Karpas-422 (cell line): ENCODE measurements around the gene CDK3. TPM values are rescaled to one million over a fixed set of nuclear protein-coding genes. Genes with fewer than 3 reads are reported as not detected.
"Not testable (repeated sequence)": the region's sequence is repeated elsewhere in the genome, so short reads cannot be mapped to it uniquely, and the experiment has no call there.

Experiments used
- DNase-seq: peaks from one replicate; pipeline ENCODE4 v3.0.0-alpha.2; 2015
- H2AFZ ChIP-seq: fragments of 200-600 bp; sonication (generic); 2 replicates; pipeline ENCODE4 v1.6.1; 2014; ENCODE audit warnings: antibody characterized with exemption, low read length, mixed read lengths
- H3K27ac ChIP-seq: fragments of 200-600 bp; sonication (generic); 2 replicates; pipeline ENCODE4 v1.5.1; 2014; ENCODE audit warnings: mild to moderate bottlenecking, low read length, moderate library complexity
- H3K27me3 ChIP-seq: fragments of 200-600 bp; sonication (generic); 2 replicates; pipeline ENCODE4 v1.6.1; 2014; ENCODE audit warnings: low read length, mixed read lengths
- H3K36me3 ChIP-seq: fragments of 200-600 bp; sonication (generic); 2 replicates; pipeline ENCODE4 v1.6.1; 2014; ENCODE audit warnings: low read length, mixed read lengths; ENCODE audit not compliant: insufficient read depth
- H3K4me1 ChIP-seq: fragments of 200-600 bp; sonication (generic); 2 replicates; pipeline ENCODE4 v1.6.1; 2014; ENCODE audit warnings: mild to moderate bottlenecking, low read length, mixed read lengths
- H3K4me2 ChIP-seq: fragments of 200-600 bp; sonication (generic); 2 replicates; pipeline ENCODE4 v1.6.1; 2014; ENCODE audit warnings: low read length, low read depth, mild to moderate bottlenecking; ENCODE audit not compliant: poor library complexity, severe bottlenecking
- H3K4me3 ChIP-seq: fragments of 200-600 bp; sonication (generic); 2 replicates; pipeline ENCODE4 v1.5.1; 2014; ENCODE audit warnings: mild to moderate bottlenecking, antibody characterized with exemption, low read length, mixed read lengths
- H3K79me2 ChIP-seq: fragments of 200-600 bp; sonication (generic); 2 replicates; pipeline ENCODE4 v1.6.1; 2014; ENCODE audit warnings: mild to moderate bottlenecking, low read length, mixed read lengths
- H3K9ac ChIP-seq: fragments of 200-600 bp; sonication (generic); 2 replicates; pipeline ENCODE4 v1.6.0; 2014; ENCODE audit warnings: low read length
- H3K9me2 ChIP-seq: fragments of 200-600 bp; sonication (generic), shearing (Covaris generic); replicated peaks from 2 replicates; pipeline ENCODE4 v1.6.0; 2014; ENCODE audit warnings: mild to moderate bottlenecking, low read length, moderate library complexity; ENCODE audit not compliant: insufficient read depth
- H3K9me3 ChIP-seq: fragments of 300-700, 200-600 bp; sonication (generic); 2 replicates; pipeline ENCODE4 v1.6.1; 2014; ENCODE audit warnings: low read length, mixed read lengths
- H4K20me1 ChIP-seq: fragments of 200-600 bp; sonication (generic); 2 replicates; pipeline ENCODE4 v1.6.1; 2014; ENCODE audit warnings: mild to moderate bottlenecking, antibody characterized with exemption, low read length, low read depth; ENCODE audit not compliant: insufficient read depth
- total RNA-seq: library from RNA; depleted of rRNA; stranded (reverse); fragments of >200 nt; shearing (Covaris generic); gene quantifications from 2 replicates; pipeline ENCODE4 v1.2.3, GENCODE V29; 2014; ENCODE audit warnings: low replicate concordance; rRNA removed

CDK3 gene
- total RNA-seq, result 4.7 and 5.1 TPM in 2 replicates

DNA sequence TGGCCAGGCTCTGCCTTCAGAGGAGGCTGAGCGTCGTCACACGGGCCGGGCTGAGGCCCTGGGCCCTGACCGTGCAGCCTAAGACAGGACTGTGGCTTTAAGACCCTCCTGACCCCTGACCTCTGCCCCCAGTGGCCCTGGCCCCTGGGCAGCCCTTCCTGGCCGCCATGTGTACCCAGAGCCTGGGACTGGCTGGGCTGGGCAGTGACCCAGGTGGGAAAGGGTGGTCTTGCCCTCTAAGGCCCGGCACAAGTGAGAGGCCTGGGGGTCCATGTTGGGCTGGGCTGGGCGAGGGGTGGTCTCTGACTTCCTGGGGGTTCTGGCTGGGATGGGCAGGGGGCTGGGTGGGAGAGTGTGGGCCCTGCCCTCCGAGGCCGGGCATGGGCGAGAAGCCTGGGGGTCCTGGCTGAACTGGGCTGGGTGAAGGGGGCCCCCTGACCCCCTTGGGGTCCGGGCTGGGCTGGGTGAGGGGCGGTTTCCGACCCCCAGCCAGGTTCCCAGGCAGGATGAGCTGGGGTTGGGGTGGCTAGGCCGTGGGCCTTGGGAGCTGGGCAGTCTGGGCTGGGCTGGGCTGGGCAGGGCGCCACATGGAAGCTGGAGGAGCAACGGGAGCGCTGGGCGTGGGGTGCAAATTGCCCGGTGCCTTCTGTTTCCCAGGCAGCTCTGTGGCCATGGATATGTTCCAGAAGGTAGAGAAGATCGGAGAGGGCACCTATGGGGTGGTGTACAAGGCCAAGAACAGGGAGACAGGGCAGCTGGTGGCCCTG, at the start of gene CDK3:
CDK3 (plus strand) TSS at position 101 of the 767 bp plus-strand sequence; CDS start at position 672, 571 bp downstream.
- Histone ChIP-seq H3K36me3 (no peaks in the 10 kb centered on the region), H4K20me1 (no peaks in the 10 kb centered on the region), H3K27me3 (no peaks in the 10 kb centered on the region), H3K9me3 (no peaks in the 10 kb centered on the region), H3K27ac (no peak within 1 kb of the TSS), H2AFZ (no peak within 1 kb of the TSS), H3K79me2 (no peaks in the 10 kb centered on the region), H3K4me1 (peaks cover 2% of the 10 kb centered on the region; the same call in 1 of the 2 replicates), H3K4me3 (no peak within 1 kb of the TSS), H3K9me2 (no peaks in the 10 kb centered on the region), H3K4me2 (no peak within 1 kb of the TSS), H3K9ac (no peak within 1 kb of the TSS)
- DNase-seq, result no peak

DNA sequence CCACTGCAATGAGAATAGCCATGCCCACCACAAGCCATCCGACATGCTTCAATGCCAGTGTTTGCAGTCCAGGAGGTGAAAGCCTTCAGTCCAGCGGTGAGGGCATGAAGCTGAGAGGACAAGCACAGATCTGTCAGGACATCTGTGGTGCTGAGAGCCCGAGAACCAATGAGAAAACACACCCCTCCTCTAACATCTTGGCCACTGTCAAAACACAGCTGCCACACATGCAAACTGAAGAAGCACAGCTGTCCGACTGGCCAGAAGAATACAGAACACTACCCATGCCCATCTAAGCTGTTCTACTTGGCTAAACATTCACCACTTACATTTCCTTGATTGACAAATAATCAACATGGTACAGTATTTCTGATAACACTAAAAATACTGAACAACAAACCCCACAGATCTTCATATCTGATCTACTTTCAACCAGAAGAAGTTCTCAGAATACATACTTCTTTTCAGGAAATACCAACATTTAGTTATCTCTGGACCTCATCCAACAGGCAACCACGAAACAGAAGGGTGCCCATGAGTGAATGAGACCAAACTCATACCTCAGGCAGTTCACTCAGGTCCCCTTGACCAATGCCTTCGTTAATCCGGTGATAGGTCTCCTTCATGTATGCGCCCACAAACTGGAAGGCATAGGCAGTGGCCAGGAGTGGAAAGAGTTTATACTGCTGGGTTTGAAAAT, 49.6 kb upstream of the CDK3 start:
- Histone ChIP-seq H3K9me2 (no peaks in the 10 kb centered on the region), H3K4me2 (no peak overlapping the region), H3K27me3 (no peaks in the 10 kb centered on the region), H3K36me3 (peaks cover 23% of the 10 kb centered on the region; the same call in 1 of the 2 replicates), H3K4me1 (peaks cover 6% of the 10 kb centered on the region), H4K20me1 (no peaks in the 10 kb centered on the region), H3K79me2 (no peaks in the 10 kb centered on the region), H3K9me3 (no peaks in the 10 kb centered on the region), H3K9ac (no peak overlapping the region), H3K4me3 (no peak overlapping the region), H2AFZ (no peak overlapping the region), H3K27ac (no peak overlapping the region)
- no peak for DNase-seq

DNA sequence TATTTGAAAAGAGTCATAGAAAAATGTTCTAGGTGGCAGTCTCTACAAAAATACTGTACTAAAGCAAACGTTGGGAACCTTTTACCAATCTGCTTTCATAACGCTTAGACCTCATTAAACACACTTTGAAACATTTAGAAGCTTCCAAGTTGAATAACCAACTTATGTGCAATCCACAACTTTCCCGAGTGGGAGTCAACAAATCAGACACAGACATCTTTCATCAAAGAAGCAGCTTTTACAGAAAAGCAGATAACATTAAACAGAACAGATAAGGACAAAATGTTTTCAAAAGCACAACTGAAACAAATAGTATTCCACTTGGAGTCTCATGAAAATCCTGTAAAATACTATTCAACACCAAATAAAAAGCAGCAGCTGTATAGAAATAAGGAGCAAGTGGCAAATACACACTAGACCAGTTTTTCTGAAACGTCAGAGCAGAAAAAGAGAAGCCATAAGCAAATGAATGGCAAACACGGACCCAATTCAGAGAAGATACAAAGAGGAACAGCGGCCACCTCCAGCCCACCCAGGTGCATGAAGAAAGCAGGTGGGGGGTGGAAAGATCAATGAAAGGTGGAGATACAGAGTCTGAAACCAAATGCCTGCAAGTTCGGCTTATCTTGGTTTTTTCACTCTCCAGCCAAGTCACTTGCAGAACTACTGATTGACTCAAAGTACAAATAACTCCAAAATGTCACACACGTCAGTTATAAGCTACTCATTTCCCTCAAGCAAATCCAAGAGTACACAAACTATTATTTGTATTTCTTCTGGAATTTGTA, 41.4 kb upstream of the CDK3 start:
- Histone ChIP-seq H3K79me2 (peaks cover 12% of the 10 kb centered on the region), H3K4me1 (peaks cover 15% of the 10 kb centered on the region), H3K27ac (peak overlapping the region; percentile 45), H3K4me3 (peak overlapping the region; percentile 14; the same call in 1 of the 2 replicates), H3K9ac (0 out of 2 replicates have a peak overlapping the region, but pooled peaks have one; percentile 11), H4K20me1 (no peaks in the 10 kb centered on the region), H3K27me3 (no peaks in the 10 kb centered on the region), H3K36me3 (peaks cover 14% of the 10 kb centered on the region; the same call in 1 of the 2 replicates), H3K9me3 (no peaks in the 10 kb centered on the region), H3K9me2 (no peaks in the 10 kb centered on the region), H3K4me2 (peak overlapping the region; percentile 50), H2AFZ (peak overlapping the region; percentile 67)
- DNase-seq, result no peak

DNA sequence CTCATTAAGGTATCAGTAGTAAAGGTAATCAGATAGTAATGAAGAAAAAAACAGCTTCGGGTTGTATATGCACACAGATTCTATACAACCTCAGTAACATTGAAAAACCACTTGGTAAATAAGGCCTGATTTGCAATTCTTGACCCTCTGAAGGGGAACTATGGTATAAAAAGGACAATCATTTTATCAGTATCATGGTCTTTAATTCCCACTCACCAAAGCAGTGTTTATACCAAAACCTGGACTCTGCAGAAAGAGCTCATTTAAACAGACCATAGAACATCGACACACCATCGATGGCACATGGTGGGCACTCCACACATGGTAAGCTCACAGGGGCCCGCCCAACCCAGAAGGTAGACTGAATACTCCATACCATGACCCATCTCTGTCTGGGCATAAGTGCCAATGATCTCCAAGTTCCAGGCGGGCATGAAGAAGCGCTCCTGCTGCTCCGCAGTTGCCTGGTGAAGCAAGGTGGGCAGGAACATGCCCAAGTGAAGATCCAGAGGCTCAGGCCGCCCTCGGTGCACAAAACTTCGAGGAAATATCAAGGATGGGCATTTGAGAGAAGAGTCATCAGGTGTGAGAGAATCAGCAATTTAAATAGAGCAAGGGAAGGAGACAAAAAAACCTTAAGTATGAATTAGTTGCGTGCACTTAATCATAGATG, 40.7 kb upstream of the CDK3 start:
- Histone ChIP-seq H3K36me3 (peaks cover 14% of the 10 kb centered on the region; the same call in 1 of the 2 replicates), H3K4me2 (peak overlapping the region; percentile 50), H3K9me3 (no peaks in the 10 kb centered on the region), H3K9me2 (no peaks in the 10 kb centered on the region), H2AFZ (peak overlapping the region; percentile 67), H3K27ac (peak overlapping the region; percentile 45; the same call in 1 of the 2 replicates), H3K9ac (0 out of 2 replicates have a peak overlapping the region, but pooled peaks have one; percentile 11), H3K4me1 (peaks cover 15% of the 10 kb centered on the region), H4K20me1 (no peaks in the 10 kb centered on the region), H3K4me3 (peak overlapping the region; percentile 14; the same call in 1 of the 2 replicates), H3K79me2 (peaks cover 19% of the 10 kb centered on the region), H3K27me3 (no peaks in the 10 kb centered on the region)
- no peak for DNase-seq

DNA sequence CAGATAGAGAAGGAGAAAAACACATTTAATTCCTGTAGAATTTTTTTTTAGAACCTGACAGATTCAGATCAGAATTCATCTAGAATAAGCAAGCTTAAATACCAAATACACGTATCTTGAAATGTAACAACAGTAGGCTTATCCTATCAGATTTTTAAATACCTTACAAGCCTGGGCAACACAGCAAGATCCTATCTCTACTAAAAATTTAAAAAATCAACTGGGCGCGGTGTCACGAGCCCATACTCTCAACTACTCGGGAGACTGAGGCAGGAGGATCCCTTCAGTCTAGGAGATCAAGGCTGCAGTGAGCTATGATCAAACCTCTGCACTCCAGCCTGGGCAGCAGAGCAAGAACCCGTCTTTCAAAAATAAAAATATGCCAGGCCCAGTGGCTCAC, 35.2 kb upstream of the CDK3 start:
- H4K20me1 ChIP-seq, result no peaks in the 10 kb centered on the region
- H3K9ac ChIP-seq, result no peak overlapping the region
- no peak overlapping the region for H3K4me2 ChIP-seq
- no peak overlapping the region for H3K27ac ChIP-seq
- no peak overlapping the region for H3K4me3 ChIP-seq
- no peak for DNase-seq
- peaks cover 11% of the 10 kb centered on the region for H3K79me2 ChIP-seq
- H3K9me2 ChIP-seq, result no peaks in the 10 kb centered on the region
- no peak overlapping the region for H2AFZ ChIP-seq
- no peaks in the 10 kb centered on the region for H3K9me3 ChIP-seq
- no peaks in the 10 kb centered on the region for H3K27me3 ChIP-seq
- H3K4me1 ChIP-seq, result no peaks in the 10 kb centered on the region
- H3K36me3 ChIP-seq, result no peaks in the 10 kb centered on the region; the same call in 1 of the 2 replicates

DNA sequence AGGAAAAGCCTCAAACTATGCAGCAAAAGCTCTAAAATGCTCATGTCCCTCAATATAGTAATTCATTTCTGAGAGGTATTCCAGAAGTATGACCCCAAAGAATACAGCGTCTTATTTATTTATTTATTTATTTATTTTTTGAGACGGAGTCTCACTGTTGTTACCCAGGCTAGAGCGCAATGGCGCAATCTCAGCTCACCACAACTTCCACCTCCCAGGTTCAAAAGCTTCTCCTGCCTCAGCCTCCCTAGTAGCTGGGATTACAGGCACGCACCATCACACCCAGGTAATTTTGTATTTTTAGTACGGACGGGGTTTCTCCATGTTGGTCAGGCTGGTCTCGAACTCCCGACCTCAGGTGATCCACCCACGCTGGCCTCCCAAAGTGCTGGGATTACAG, 31.6 kb upstream of the CDK3 start:
- H2AFZ ChIP-seq, H3K4me3 ChIP-seq, H3K4me2 ChIP-seq, H4K20me1 ChIP-seq, H3K9me3 ChIP-seq, H3K27ac ChIP-seq, H3K36me3 ChIP-seq, H3K4me1 ChIP-seq, H3K9ac ChIP-seq, H3K27me3 ChIP-seq, DNase-seq, H3K9me2 ChIP-seq: not testable (repeated sequence)
- H3K79me2 ChIP-seq, result peaks cover 11% of the 10 kb centered on the region

DNA sequence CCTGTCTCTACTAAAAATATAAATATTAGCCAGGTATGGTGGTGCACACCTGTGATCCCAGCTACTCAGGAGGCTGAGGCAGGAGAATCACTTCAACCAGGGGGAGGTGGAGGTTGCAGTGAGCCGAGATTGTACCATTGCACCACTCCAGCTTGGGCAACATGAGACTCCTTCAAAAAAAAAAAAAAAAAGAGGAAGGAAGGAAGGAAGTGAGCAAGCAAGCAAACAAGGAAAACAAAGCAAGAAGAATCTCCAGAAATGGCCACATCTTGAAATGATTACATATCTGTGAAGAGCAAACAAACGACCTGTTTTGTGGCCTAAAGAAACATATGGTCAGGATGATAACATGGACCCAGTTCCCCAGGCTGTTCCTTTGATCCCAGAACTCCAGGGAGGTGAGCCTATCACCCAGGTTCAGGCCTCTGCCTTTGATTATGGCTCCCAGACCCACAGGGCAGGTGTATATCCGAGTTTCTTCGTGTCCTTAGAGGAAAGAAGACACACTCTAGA, 30.6 kb upstream of the CDK3 start:
- H3K9ac ChIP-seq, result no peak overlapping the region
- no peak overlapping the region for H3K4me2 ChIP-seq
- H3K27me3 ChIP-seq, result no peaks in the 10 kb centered on the region
- H3K9me3 ChIP-seq, result no peaks in the 10 kb centered on the region
- peaks cover 4% of the 10 kb centered on the region for H3K4me1 ChIP-seq
- H3K27ac ChIP-seq, result no peak overlapping the region
- H3K9me2 ChIP-seq, result no peaks in the 10 kb centered on the region
- no peak overlapping the region for H3K4me3 ChIP-seq
- no peaks in the 10 kb centered on the region; the same call in 1 of the 2 replicates for H3K36me3 ChIP-seq
- 0 out of 2 replicates have a peak, but pooled peaks cover 3% of the 10 kb centered on the region for H3K79me2 ChIP-seq
- H4K20me1 ChIP-seq, result no peaks in the 10 kb centered on the region
- no peak overlapping the region for H2AFZ ChIP-seq
- DNase-seq, result no peak
